NCI-H345 (cell line): Measurements from ENCODE around the gene PTH2.
A peak's percentile ranks its signal among the peaks of the same experiment; 100 is the strongest.
"Not testable (repeated sequence)": the region's sequence is repeated elsewhere in the genome, so short reads cannot be mapped to it uniquely, and the experiment has no call there.

Experiments used
- DNase-seq: peaks from one replicate; lab custom pipeline; 2025; lab: John Stamatoyannopoulos, UW

Gene PTH2

GRCh38 chr19:49447485-49448431 lies 24.5 kb upstream of the PTH2 start:
- no peak for DNase-seq

- DNase-seq, result no peak
Measured at GRCh38 chr19:49445997-49446396, 22.8 kb upstream of the PTH2 start.

GRCh38 chr19:49444100-49444700 lies 21.0 kb upstream of the PTH2 start:
- DNase-seq, result not testable (repeated sequence)

- peak; percentile 92 for DNase-seq
Measured at GRCh38 chr19:49443366-49444099, 20.3 kb upstream of the PTH2 start.

GRCh38 chr19:49442771-49443365 lies 19.6 kb upstream of the PTH2 start:
- peak; percentile 94 for DNase-seq

DNA sequence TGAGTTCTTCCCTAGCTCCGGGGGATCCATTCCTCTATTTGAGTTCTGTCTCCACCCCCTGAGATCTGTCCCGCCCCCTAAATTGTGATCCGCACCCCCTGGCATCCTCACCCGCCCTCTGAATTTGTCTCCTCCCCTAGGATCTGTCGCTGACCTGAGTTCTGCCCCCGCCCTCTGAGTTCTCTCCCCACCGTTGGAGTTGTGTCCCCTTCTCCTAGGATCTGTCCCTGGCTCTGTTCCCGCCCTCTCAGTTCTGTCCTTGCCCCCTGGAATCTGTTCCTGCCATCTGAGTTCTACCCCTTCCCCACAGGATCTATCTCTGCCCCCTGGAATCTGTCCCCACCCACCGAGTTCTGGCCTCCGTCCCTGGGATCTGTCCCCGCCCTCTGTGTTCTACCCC lies 19.1 kb upstream of the PTH2 start:
- DNase-seq, result peak; percentile 76

DNA sequence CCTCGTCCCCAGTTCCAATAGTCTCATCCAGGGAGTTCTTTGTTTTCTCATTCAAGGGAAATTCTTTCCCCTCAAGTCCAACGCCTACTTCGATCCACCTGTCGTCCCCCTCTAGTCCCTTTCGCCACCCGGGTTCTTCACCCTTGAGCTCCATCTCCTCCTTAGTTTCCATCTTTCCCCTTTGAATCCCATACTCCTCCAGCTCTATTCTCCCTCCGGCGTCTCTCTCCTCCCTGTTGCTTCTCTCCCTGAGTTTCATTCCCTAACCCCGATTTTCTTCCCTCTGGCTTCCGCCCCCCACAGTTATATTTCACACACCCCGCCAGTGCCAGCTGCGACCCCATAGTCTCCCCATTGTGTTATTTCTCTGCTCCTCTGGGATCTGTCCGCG lies 18.7 kb upstream of the PTH2 start:
- no peak for DNase-seq

DNA sequence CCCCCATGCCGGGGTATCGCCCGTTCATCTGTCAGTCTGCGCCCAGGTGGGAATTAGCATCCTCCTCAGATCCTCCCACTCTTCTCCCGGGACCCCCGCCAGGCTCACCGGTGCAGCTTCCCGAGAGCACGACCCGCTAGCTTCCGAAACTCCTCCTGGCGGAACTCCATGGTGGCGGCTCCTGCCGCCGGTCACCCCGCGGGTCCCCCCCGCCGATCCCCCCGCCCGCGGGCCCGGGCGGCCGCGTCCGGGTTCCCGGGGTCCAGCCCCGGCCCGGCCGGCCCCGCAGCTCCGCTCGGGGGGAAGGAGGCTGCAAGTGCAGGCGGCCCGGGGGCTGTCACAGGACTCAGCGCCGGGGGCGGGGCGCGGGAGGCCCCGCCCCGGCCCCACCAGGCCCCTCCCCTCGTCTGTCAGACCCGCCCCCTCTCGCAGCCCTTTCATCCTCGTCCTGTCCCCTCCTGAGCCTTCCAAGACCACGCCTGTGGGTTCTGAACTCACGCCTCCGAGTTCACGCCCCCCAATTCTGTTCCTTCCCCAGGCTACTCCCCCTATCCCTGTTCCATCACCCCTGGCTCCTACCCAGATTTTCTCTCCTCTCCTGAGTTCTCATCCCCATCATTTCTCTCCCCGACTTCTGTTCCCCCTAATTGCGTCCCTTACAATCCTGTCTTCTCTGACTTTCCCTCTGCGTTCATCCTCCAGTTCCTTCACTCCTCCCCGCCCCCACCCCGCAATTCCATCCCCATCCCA lies 18.1 kb upstream of the PTH2 start, which contains the start of gene SLC17A7:
Gene SLC17A7, minus strand, starts transcription at position 318 of the 750 bp plus-strand sequence. Its CDS starts 148 bp downstream, at position 170.
- DNase-seq, result peak; percentile 82

DNA sequence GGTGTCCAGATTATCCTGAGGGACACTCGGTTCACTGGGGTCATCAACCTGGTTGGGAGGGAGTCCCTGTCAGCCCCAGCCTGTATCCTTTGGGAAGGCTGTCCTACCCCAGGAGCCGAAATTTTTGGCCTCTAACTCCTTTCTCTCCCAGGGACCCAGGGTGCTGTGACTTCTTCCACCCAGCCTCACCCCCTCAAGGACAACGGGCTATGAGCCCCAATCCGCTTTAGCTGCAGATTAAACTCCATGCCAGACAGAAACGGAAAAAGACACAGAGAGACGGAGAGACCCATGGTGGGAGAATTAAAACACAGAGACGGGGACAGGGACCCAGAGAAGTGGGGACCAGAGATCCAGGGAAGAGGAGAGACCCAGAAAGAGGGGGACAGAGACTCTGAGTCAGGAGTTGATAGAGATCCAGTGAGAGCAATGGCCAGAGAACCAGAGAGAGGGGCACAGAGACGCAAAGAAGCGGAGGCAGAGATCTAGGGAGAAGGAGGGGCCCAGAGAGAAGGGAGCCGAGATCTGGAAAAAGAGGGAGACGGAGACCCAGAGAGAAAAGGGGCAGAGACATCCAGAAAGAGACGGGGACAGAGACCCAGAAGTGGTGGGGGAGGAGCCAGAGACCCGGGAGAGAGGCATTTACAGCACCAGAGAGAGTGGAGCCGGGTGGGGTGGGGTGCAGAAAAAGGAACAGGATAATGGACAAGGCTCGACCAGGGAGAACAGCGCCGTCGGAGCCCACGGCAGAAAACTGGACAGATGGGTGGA lies 17.4 kb upstream of the PTH2 start:
- no peak for DNase-seq

DNA sequence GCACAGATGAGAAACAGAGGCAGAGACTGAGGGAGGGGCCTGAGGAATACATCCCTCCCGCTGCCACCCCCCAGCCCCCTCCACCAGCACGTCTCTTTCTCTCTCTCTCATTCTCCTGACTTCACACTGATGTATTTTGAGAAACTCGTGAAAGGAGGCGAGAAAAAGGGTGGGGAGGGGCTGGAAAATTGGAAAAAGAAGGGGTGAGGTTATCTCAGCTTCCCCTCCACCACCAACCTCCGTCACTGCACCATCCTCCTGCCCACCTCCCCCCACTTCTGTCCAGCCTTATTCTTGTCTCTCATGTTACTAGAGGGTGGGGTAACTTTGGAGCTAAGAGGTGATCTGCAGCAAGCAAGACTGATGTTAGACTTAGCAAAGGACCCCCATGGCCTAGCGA lies 16.6 kb upstream of the PTH2 start:
- DNase-seq, result no peak

GRCh38 chr19:49438261-49438660 lies 15.0 kb upstream of the PTH2 start:
- no peak for DNase-seq

DNA sequence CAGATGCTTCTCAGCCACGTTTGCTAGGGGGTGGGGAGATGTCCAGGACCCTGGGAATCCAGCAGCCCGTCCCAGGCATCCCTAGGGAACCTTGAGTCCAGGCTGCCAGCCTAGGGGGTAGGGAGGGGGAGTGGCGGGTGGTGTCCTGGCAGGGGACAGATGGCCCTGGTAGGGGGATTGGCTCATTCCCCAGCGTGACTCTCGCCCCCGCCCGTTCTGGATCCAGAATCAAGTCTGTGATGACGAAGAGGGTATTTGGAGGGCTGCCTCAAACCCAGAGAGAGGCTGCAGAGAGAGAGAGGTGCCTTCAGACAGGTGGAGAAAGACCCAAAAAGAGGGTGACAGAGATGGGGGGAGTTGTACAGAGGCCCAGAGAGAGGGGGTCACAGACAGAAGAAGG lies 14.0 kb upstream of the PTH2 start:
- DNase-seq, result no peak

- no peak for DNase-seq
Measured at GRCh38 chr19:49436381-49437017, 13.3 kb upstream of the PTH2 start.

DNA sequence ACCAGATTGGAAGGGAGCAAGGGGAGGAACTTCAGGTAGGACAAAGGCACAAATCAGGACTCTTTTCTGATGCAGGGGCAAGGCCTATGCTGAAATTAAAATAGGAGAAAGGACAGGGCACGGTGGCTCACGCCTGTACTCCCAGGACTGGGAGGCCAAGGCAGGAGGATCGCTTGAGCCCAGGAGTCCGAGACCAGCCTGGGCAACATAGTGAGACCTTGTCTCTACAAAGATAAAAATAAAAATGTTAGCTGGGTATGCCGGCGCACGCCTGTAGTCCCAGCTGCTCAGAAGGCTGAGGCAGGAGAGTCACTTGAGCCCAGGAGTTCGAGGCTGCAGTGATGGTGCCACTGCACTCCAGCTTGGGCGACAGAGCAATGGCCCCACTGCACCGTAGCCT lies 12.4 kb upstream of the PTH2 start:
- DNase-seq, result no peak

GRCh38 chr19:49434907-49435583 lies 11.8 kb upstream of the PTH2 start:
- DNase-seq, result no peak

- no peak for DNase-seq
Measured at GRCh38 chr19:49433240-49433901, 10.1 kb upstream of the PTH2 start.

DNA sequence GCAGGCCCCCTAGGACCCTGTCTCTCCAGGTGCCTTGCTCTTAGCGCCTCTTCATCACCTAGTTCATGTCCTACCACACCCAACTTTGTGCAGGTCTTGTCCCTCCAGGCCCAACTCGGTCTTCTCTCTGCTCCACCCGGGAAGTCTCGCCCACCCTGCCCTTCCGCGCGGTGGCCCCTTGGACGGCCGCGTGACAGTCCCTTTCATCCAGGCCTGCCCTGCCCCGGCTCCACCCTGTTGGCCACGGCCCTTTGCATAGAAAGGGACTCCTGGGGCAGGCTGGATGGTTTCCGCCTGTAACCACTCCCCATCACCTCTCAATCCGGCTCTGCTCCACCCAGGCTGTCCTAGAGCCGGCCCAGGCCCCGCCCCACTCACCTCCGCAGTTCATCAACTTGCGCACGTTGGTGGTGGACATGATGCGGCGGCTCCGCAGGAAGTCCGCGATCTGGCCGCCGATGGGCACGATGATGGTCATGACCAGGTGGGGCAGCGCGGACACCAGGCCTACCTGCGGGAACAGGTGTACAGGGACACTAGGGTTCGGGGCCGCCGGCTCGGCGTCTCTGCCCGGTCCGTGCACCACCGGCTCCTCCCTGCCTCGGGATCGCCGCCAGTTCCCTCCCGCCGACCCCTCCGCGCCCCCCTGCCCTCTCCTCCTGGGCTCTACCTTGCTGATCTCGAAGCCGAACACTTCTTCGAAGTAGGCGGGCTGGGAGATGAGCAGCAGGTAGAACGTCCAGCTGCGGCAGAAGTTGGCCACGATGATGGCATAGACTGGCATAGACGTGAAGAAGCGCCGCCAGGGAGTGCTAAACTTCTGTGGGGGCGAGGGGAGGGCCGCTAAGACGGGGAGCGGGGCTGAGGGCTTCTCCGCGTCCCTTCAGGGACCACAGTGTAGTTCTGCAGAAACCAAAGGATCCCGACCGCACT lies 9.2 kb upstream of the PTH2 start:
- DNase-seq, result no peak

DNA sequence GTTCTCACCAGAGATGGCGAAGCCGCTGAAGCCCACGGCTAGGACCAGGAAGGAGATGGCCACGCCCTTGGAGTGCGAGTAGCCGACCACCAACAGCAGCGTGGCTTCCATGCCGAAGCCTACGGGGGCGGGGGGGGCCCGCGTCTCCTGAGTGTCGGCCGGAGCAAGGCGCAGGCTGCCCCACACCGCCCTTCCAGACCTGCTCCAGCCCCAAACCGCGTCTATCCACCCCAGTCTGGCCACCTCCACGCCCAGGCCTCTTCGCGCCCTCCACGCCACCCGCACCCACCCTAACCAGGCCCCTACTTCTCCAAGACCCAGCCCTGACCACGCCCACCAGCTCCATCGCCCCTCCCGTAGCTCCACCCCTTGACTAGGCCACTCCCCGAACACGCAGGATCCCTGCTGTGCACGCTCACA lies 8.1 kb upstream of the PTH2 start:
- DNase-seq, result no peak
